NOMO-1 (cell line): ENCODE results near the gene SOX12.
"Not testable (repeated sequence)": the region's sequence is repeated elsewhere in the genome, so short reads cannot be mapped to it uniquely, and the experiment has no call there.

Source experiments
- DNase-seq, 2 experiments: peaks; one replicate each; lab custom pipeline; 2025; ENCODE audit not compliant: unreplicated experiment in 2 of 2; lab: John Stamatoyannopoulos, UW

Gene SOX12

DNA sequence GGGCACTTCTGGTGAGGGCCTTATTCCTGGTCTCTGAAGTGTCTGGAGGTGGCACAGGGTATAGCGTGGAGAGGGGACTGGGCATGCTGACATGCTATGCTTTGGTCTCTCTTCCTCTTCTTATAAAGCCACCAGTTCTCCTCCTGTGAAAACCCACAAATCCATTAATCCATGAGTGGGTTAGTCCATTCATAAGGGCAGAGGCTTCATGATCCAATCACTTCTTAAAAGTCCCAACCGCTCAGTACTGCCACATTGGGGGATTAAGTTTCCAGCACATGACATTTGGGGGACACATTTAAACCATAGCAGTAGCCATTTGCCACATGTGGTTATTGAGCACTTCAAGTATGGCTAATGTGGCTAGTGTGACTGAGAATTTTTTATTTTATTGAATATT, 51.4 kb downstream of the SOX12 start:
- no peak for DNase-seq

DNA sequence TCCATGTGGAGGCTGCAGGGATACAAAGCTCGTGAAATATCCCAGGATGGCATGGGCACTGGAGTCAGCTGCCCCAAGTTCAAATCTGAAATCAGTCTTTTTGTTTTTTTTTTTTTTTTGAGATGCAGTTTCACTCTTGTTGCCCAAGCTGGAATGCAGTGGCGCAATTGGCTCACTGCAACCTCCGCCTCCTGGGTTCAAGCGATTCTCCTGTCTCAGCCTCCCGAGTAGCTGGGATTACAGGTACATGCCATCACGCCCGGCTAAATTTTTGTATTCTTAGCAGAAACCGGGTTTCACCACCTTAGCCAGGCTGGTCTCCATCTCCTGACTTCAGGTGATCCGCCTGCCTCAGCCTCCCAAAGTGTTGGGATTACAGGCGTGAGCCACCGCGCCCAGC, 52.2 kb downstream of the SOX12 start:
- DNase-seq: not testable (repeated sequence)

DNA sequence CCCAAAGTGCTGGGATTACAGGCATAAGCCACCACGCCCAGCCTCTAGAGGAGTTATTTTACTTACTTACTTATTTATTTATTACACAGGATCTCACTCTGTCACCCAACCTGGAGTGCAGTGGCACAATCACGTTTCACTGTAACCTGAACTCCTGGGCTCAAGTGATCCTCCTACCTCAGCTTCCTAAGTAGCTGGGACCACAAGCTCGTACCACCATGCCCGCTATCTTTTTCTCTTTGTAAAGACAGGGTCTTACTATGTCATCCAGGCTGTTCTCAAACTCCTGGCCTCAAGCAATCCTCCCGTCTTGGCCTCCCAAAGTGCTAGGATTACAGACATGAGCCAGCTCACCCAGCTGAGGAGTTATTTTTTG, 53.6 kb downstream of the SOX12 start:
- no peak for DNase-seq
